ENCODE results near the gene PHACTR3. TPM values are rescaled to one million over a fixed set of nuclear protein-coding genes. Genes with fewer than 3 reads are reported as not detected.

The PHACTR3 gene
- total and polyA plus RNA-seq, 2 donors (not counting 3 experiments of a cell fraction or from before 2014, with no cell fraction given) = not detected

GRCh38 chr20:59786801-59787537 is 182.6 kb downstream of the PHACTR3 start:
- no peak overlapping the region for H3K9ac ChIP-seq (replicated peaks; ENCODE audit: extremely low read depth, insufficient read depth, low read length)
- dilution Hi-C loops (cut with MboI; ENCODE audit: extremely low pct_ligation_motif_present, low sequenced_read_pairs) = no loop called here

More at GRCh38 chr20:59786801-59787537, 182.6 kb downstream of the PHACTR3 start:
- DNase-seq (ENCODE audit: low read depth, low spot score) (no peak), FAIRE-seq (no peak)
- H3K9me1 ChIP-seq (replicated peaks; ENCODE audit: control insufficient read depth, extremely low read depth, insufficient read depth, low read length) = no peaks in the 10 kb centered on the region
- no peaks in the 10 kb centered on the region for H3K27me3 ChIP-seq (ENCODE audit: control insufficient read depth in 2 of 2, insufficient read depth in 2 of 2, low read length in 2 of 2)
- H3K27ac ChIP-seq (ENCODE audit: insufficient read depth, low read depth, low read length) = no peak overlapping the region
- H3K79me2 ChIP-seq (ENCODE audit: control insufficient read depth, insufficient read depth, low read length) = no peaks in the 10 kb centered on the region
- no peaks in the 10 kb centered on the region for H4K20me1 ChIP-seq (replicated peaks; ENCODE audit: control insufficient read depth, extremely low read depth, insufficient read depth, low read length)
- H3K9me3 ChIP-seq (replicated peaks; ENCODE audit: control insufficient read depth, insufficient read depth, low read length) = no peaks in the 10 kb centered on the region
- TF ChIP-seq POLR2AphosphoS5 (IDR thresholded peaks at IDR 0.05; ENCODE audit: insufficient read depth, low read depth, low read length) (no peak), MAX (IDR thresholded peaks at IDR 0.05; ENCODE audit: insufficient read depth, insufficient read length) (no peak), FOS (IDR thresholded peaks at IDR 0.05; ENCODE audit: borderline replicate concordance, insufficient read depth, low read length) (no peak), POLR2A (IDR thresholded peaks at IDR 0.05; ENCODE audit: low read depth, low read length) (no peak), MYC (IDR thresholded peaks at IDR 0.05; ENCODE audit: low read depth, low read length) (no peak), JUN (IDR thresholded peaks at IDR 0.05; ENCODE audit: borderline replicate concordance, insufficient read depth, insufficient read length, low read depth) (no peak), CTCF (IDR thresholded peaks at IDR 0.05; ENCODE audit: extremely low read depth in 1 of 2, insufficient read depth in 1 of 2, low read depth in 1 of 2, low read length in 2 of 2) (no peak), EZH2 (IDR thresholded peaks at IDR 0.05; ENCODE audit: borderline replicate concordance, low read depth, low read length, severe bottlenecking) (no peak), GATA2 (IDR thresholded peaks at IDR 0.05; ENCODE audit: insufficient read depth, insufficient read length, low read depth, low read length) (no peak)
- CTCF ChIA-PET = no interaction called here
- no peak overlapping the region for H2AFZ ChIP-seq (ENCODE audit: low read depth, low read length)
- no peaks in the 10 kb centered on the region for H3K36me3 ChIP-seq (ENCODE audit: control insufficient read depth in 2 of 2, extremely low read depth in 1 of 2, insufficient read depth in 2 of 2, low read length in 2 of 2)
- BruUV-seq (replicated peaks) = no TSS peak
- no peak overlapping the region for H3K4me3 ChIP-seq (replicated peaks in 1 of 3; ENCODE audit: insufficient read depth in 1 of 3, low read depth in 1 of 3, low read length in 3 of 3)
- no peak overlapping the region for H3K4me2 ChIP-seq (ENCODE audit: insufficient read depth, low read length)
- H3K4me1 ChIP-seq (ENCODE audit: control insufficient read depth, extremely low read depth, insufficient read depth, low read length) = no peaks in the 10 kb centered on the region
- intact Hi-C loops (cut with micrococcal nuclease) = no loop called here
- POLR2A ChIA-PET = no interaction called here
